HFFc6 (cell line): ENCODE results near the gene RCN1. TPM values are rescaled to one million over a fixed set of nuclear protein-coding genes. Genes with fewer than 3 reads are reported as not detected.

Experiments
- DNase-seq: peaks from one replicate; pipeline ENCODE4 v3.0.0-alpha.2; 2018
- H3K27ac Mint-ChIP-seq: 2 replicates; pipeline ENCODE4 v1.8.0; 2020; ENCODE audit warnings: mild to moderate bottlenecking, mixed read lengths
- H3K27me3 Mint-ChIP-seq: 2 replicates; pipeline ENCODE4 v1.8.0; 2021; ENCODE audit warnings: mild to moderate bottlenecking, moderate library complexity, mixed read lengths; ENCODE audit not compliant: insufficient read depth
- H3K36me3 Mint-ChIP-seq: 2 replicates; pipeline ENCODE4 v1.8.0; 2021; ENCODE audit warnings: low read depth, mixed read lengths
- H3K4me1 Mint-ChIP-seq: 2 replicates; pipeline ENCODE4 v1.8.0; 2020; ENCODE audit warnings: low read depth, mixed read lengths
- H3K4me3 Mint-ChIP-seq: 2 replicates; pipeline ENCODE4 v1.8.0; 2020; ENCODE audit warnings: mild to moderate bottlenecking, moderate library complexity, mixed read lengths
- H3K9me3 Mint-ChIP-seq: 2 replicates; pipeline ENCODE4 v1.8.0; 2020; ENCODE audit warnings: mild to moderate bottlenecking, mixed read lengths
- total RNA-seq, 6 experiments: library from RNA; stranded (reverse); fragmentation: NEBNext Ultra II Directional; extraction: Animal tissue kit (Norgen Biotek cat#: 25700); gene quantifications; 2 replicates in 1 of 6; 3 replicates in 5 of 6; pipeline ENCODE4 v1.2.3, GENCODE V29; 2021
- TF ChIP-seq, protein P1 (sequence below): fragments of 200-600 bp; sonication (generic); IDR thresholded peaks from 2 replicates; pipeline ENCODE4 v1.5.0; 2021; ENCODE audit warnings: antibody characterized with exemption, mild to moderate bottlenecking

Gene RCN1
- total RNA-seq, 6 experiments from 2014 or later, result 212 to 294 (median 264) TPM

DNA sequence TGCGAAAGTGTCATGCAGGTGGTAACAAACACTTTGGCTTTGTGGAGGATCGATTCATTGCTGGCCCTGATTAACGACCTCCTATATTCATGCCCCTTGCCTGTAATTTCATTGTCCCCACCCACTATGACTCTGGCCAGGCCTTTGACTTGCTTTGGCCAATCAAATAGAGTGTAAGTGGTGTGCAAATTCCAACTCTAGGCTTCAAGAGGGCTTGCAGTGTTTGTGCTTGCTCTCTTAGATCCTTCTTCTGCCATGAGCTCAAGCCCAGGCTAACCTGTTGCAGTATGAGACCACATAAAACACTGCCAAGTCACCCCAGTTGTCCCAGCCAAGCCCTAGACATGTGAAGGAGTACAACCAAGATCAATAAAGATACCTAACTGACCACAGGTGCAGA lies 48.0 kb downstream of the RCN1 start:
- no peak for DNase-seq
- TF ChIP-seq, protein P1, sequence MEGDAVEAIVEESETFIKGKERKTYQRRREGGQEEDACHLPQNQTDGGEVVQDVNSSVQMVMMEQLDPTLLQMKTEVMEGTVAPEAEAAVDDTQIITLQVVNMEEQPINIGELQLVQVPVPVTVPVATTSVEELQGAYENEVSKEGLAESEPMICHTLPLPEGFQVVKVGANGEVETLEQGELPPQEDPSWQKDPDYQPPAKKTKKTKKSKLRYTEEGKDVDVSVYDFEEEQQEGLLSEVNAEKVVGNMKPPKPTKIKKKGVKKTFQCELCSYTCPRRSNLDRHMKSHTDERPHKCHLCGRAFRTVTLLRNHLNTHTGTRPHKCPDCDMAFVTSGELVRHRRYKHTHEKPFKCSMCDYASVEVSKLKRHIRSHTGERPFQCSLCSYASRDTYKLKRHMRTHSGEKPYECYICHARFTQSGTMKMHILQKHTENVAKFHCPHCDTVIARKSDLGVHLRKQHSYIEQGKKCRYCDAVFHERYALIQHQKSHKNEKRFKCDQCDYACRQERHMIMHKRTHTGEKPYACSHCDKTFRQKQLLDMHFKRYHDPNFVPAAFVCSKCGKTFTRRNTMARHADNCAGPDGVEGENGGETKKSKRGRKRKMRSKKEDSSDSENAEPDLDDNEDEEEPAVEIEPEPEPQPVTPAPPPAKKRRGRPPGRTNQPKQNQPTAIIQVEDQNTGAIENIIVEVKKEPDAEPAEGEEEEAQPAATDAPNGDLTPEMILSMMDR, result no peak
- no peaks in the 10 kb centered on the region; the same call in 1 of the 2 replicates for H3K36me3 Mint-ChIP-seq
- H3K4me3 Mint-ChIP-seq, result no peak overlapping the region
- peak overlapping the region; percentile 35; the same call in 1 of the 2 replicates for H3K27ac Mint-ChIP-seq
- no peaks in the 10 kb centered on the region for H3K9me3 Mint-ChIP-seq
- peaks cover 2% of the 10 kb centered on the region; the same call in 1 of the 2 replicates for H3K27me3 Mint-ChIP-seq
- H3K4me1 Mint-ChIP-seq, result peaks cover 32% of the 10 kb centered on the region

- TF ChIP-seq, protein P1, result no peak
- no peak overlapping the region for H3K27ac Mint-ChIP-seq
- no peaks in the 10 kb centered on the region; the same call in 1 of the 2 replicates for H3K36me3 Mint-ChIP-seq
- H3K4me3 Mint-ChIP-seq, result no peak overlapping the region
- no peak for DNase-seq
- no peaks in the 10 kb centered on the region for H3K9me3 Mint-ChIP-seq
- peaks cover 3% of the 10 kb centered on the region; the same call in 1 of the 2 replicates for H3K27me3 Mint-ChIP-seq
- H3K4me1 Mint-ChIP-seq, result peaks cover 31% of the 10 kb centered on the region
These were observed 49.1 kb downstream of the RCN1 start for GRCh38 chr11:32139896-32140520.

DNA sequence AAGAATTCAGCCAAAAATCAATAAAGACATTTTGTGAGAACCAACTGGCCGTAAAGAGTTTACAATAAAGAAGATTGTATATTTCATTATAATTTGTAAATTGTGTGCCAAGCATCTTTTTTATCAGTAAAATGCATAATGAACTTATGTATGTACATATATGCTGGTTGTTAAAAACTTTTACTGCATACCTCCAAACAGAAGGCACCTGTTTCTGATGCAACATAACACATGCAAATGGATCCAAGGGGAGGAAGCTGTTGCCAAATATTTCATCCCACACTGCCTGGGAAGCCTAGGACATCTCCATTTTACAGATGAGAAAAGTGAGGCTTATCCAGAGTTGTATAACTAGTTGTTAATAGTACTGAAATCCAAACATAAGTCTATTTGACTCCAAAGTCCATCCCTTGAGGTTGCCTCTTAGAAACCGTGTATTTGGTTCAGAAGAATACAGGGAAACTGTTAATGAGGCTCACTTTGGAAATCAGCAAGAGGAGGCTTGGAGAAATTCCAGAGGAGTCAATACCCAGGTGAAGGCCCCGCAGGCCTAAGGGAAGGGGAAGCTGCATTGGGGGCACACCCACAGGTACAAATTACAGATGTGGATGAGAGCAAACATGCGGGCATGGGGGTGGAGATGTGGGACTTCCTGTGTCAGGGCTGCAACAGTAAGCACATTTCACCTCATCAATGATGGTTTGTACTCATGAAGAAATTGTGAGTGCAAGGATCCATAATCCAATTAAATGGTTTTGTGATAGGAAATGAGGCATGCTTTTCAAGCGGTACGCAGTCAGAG lies 51.1 kb downstream of the RCN1 start:
- Mint-ChIP-seq H3K36me3 (no peaks in the 10 kb centered on the region; the same call in 1 of the 2 replicates), H3K27me3 (peaks cover 2% of the 10 kb centered on the region), H3K9me3 (no peaks in the 10 kb centered on the region), H3K4me1 (peaks cover 17% of the 10 kb centered on the region), H3K27ac (no peak overlapping the region), H3K4me3 (no peak overlapping the region)
- no peak for DNase-seq
- TF ChIP-seq, protein P1, result no peak

- Mint-ChIP-seq H3K9me3 (no peaks in the 10 kb centered on the region), H3K4me3 (no peak overlapping the region), H3K27me3 (peaks cover 2% of the 10 kb centered on the region), H3K36me3 (no peaks in the 10 kb centered on the region; the same call in 1 of the 2 replicates), H3K27ac (no peak overlapping the region), H3K4me1 (peaks cover 6% of the 10 kb centered on the region)
- no peak for DNase-seq
- TF ChIP-seq, protein P1, result no peak
These were observed 52.5 kb downstream of the RCN1 start for GRCh38 chr11:32143378-32143777.

- TF ChIP-seq, protein P1, result no peak
- no peak for DNase-seq
- H3K27ac Mint-ChIP-seq, result no peak overlapping the region
- no peaks in the 10 kb centered on the region for H3K9me3 Mint-ChIP-seq
- no peaks in the 10 kb centered on the region; the same call in 1 of the 2 replicates for H3K36me3 Mint-ChIP-seq
- H3K27me3 Mint-ChIP-seq, result peaks cover 2% of the 10 kb centered on the region
- peaks cover 12% of the 10 kb centered on the region for H3K4me1 Mint-ChIP-seq
- H3K4me3 Mint-ChIP-seq, result no peak overlapping the region
These were observed 54.4 kb downstream of the RCN1 start for GRCh38 chr11:32145282-32145681.
